HK-2 (cell line): ENCODE data around the gene CHST1.
A peak's percentile ranks its signal among the peaks of the same experiment; 100 is the strongest.

ENCODE experiments used
- DNase-seq: peaks from one replicate; pipeline ENCODE4 v3.0.0-alpha.2; 2018; ENCODE audit not compliant: unreplicated experiment

CHST1 gene

GRCh38 chr11:45659818-45660160 is 5.6 kb downstream of the CHST1 start:
- no peak for DNase-seq

- DNase-seq = no peak
These were observed 6.2 kb downstream of the CHST1 start for GRCh38 chr11:45659031-45659817.

- DNase-seq = peak; percentile 54
These were observed 7.0 kb downstream of the CHST1 start for GRCh38 chr11:45658292-45658991.

- no peak for DNase-seq
These were observed 7.7 kb downstream of the CHST1 start for GRCh38 chr11:45657496-45658260.

GRCh38 chr11:45655831-45656230 is 9.6 kb downstream of the CHST1 start:
- DNase-seq = no peak

GRCh38 chr11:45655347-45655756 is 10.1 kb downstream of the CHST1 start:
- DNase-seq = peak; percentile 40

- DNase-seq = no peak
These were observed 10.5 kb downstream of the CHST1 start for GRCh38 chr11:45655012-45655283.

- DNase-seq = no peak
These were observed 11.0 kb downstream of the CHST1 start for GRCh38 chr11:45654231-45655011.

GRCh38 chr11:45653277-45653676 is 12.1 kb downstream of the CHST1 start:
- no peak for DNase-seq

GRCh38 chr11:45652781-45653180 is 12.6 kb downstream of the CHST1 start:
- no peak for DNase-seq

- no peak for DNase-seq
These were observed 13.3 kb downstream of the CHST1 start for GRCh38 chr11:45651841-45652749.

GRCh38 chr11:45651156-45651555 is 14.3 kb downstream of the CHST1 start:
- no peak for DNase-seq

- no peak for DNase-seq
These were observed 15.0 kb downstream of the CHST1 start for GRCh38 chr11:45650166-45651095.

GRCh38 chr11:45649544-45650165 is 15.8 kb downstream of the CHST1 start:
- no peak for DNase-seq

- no peak for DNase-seq
These were observed 16.5 kb downstream of the CHST1 start for GRCh38 chr11:45648931-45649330.

GRCh38 chr11:45647786-45648185 is 17.6 kb downstream of the CHST1 start:
- DNase-seq = no peak

GRCh38 chr11:45647329-45647728 is 18.1 kb downstream of the CHST1 start:
- no peak for DNase-seq

- no peak for DNase-seq
These were observed 19.0 kb downstream of the CHST1 start for GRCh38 chr11:45646275-45646927.
